ENCODE results near the gene CXXC4.

The CXXC4 gene

DNA sequence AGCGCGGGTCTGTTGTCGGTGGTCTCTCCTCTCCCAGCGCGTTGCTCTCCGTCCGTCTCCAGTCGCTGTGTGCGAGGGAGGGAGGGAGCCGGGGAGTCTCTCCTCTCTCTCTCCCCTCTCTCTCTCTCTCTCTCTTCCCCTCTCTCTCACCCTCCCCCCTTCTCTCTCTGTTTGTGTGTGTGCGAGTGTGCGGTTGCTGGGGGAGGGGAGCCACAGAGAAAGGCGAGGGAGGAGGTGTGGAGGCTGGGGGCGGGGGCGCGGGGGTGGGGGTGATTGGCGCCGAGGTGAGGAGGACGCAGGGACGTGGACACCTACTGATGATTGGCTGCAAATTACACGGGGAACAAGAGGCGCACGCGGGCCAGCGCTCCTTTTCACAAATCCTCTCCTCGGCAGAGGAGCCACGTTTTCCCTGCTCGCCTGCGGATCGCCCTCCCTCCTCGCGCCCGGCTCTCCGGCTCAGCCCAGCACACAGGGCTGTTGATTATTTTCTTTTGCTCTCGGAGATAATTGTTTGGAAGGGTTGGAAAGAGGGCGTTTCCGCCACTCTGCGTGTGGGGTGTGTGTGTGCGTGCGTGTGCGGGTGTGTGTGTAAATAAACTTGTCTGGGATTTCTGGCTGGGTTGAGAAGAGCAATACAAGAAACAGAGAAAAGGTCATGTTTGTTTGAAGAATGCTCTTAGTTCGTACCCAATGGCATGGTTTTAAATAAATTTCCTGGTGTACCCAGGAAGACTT lies at the start of gene CXXC4:
Gene CXXC4 (minus strand): TSS at position 73 of the 738 bp plus-strand sequence. CDS start 3,092 bp downstream, outside the sequence.
- no peak for FAIRE-seq

DNA sequence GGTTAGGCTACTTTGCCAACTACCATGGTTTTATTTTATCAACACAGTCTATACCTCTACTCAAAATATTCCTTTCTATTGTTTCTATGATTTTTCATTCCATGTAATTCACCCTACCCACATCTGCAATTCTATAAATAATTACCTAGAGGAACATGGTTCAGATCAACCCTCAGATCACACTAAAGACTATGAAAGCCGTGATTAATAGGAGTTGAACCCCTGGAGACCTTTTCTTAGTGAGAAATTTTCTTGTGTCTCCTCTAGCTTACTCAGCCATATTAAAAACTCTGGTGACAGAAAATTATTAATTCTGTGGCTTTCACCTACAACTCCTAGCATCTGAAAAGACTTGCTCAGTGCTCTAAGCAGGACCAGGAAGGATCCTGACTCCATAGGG lies 38.5 kb upstream of the CXXC4 start:
- FAIRE-seq, result no peak

DNA sequence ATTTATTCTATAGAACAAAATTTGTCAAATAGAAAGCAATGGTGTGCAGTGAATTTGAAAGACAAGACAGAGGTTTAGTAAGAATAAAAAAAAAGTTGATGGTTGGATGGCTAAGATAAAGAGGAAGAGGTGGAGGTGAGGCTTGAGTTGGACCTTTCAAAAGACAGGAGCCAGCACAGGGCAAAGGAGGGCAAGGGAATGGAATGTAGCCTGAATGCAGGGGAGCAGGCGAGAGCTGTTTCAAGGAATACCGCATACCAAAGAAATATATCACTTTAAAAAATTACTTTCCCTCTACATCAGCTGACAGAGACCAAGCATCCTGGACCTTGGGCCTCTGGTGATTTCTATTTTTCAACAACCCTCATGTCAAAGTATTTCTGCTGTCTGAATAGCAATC lies 38.0 kb upstream of the CXXC4 start:
- no peak for FAIRE-seq

DNA sequence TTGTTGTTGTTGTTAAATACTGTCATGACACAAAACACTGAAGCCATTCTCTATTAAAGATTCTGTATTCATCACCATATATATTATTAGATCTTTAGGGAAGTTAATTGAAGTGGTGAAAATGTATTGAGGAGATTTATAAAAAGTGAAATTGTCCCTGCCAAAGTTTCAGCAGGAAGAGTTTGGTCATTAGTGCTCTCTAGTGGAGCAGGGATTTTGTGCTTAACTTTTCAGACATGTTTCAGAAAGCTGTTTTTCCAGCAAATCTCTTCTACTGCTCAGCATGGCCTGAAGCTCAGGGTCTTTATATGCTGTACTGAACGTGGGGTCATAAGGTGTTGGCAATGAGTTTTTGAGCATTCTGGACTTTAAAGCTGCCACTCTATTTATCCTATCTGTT lies 36.7 kb upstream of the CXXC4 start:
- peak; percentile 15 for FAIRE-seq

DNA sequence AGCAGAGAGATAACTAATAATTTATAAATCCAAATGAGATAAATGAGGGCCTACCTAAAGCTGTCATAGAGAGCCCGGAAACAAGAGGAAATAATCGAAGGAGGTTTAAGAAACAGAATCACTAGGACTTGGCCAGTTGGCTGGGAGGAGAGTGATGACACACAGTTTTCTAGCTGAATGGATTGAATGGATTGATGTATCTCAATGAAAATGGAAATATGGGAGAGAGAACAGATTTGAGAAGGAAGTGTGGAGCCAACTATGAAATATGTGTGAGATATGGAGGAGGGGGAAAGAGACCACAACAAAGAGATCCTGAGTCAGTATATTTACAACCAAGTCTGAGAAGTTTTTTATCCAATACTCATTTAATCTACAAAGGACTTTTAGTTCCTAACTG lies 35.7 kb upstream of the CXXC4 start:
- FAIRE-seq, result no peak

DNA sequence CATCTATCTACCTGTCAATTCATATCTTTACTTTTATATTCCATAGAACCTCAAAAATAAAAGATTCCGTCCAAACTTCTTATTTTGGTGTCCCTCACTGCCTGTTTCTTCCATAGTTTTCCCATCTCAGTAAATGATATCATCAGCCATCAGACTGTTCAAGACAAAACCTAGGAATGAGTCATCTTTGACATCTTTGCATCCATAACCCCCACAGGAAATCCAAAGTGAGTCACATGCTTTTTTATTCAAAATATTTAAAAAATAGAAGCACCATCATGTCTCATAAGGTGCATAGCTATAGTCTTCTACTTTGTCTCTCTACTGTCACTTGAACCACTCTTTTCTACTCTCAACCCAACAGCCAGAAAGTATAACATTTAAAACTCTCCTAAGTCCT lies 29.9 kb upstream of the CXXC4 start:
- no peak for FAIRE-seq

DNA sequence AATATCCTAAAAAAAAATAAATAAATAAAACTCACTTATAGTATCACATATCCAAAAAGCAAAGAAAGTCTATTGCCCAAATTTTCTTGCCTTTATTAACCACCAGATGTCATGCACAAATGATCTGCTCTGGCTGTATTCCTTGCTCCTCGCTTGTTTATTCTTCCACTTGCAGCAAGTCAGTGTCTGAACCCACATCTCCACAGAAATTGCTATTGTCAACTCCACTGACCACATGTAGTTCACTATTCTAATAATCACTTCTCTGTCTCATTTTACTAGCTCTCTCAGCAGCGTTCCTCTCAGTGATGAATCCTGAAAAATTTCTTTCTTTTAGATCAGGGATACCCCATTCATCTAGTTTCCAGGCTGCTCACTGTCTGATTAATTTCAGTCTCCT lies 29.3 kb upstream of the CXXC4 start:
- no peak for FAIRE-seq

DNA sequence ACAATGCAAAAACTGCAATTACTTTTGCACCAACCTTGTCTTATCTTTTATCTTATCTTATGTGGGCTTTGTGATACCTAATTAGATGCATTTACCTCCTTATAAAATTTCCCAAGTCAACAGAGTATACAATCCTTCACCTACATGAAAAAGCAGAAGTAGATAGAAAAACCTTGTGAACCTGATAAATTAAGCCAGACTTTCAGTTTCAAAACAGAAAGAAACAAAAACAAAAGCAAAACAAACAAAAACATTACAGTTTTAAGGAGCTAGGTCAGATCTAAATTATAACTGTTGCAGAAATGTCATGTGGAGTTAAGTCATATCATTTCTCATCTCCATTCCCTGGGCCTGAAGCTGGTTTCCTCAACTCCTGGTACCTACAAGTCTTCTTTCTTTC lies 24.9 kb upstream of the CXXC4 start:
- FAIRE-seq, result no peak

DNA sequence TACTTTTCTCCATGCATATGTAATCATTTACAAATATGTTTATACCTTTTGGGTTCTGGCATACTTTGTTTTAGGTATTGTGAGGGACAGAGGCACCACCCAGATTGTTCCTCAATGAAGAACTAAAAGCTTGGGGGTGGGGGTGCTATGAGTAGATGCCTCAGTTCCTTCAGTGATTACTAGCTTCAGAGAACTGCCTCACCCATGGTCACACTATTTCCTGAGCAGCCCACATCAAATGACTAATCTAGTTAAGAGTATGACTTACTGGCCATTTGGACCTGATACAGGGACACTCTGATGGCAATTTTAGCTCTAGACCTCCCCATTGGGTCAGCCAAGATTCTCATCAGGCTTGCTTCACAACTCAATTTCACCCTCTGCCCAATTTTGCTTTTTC lies 22.2 kb upstream of the CXXC4 start:
- no peak for FAIRE-seq

DNA sequence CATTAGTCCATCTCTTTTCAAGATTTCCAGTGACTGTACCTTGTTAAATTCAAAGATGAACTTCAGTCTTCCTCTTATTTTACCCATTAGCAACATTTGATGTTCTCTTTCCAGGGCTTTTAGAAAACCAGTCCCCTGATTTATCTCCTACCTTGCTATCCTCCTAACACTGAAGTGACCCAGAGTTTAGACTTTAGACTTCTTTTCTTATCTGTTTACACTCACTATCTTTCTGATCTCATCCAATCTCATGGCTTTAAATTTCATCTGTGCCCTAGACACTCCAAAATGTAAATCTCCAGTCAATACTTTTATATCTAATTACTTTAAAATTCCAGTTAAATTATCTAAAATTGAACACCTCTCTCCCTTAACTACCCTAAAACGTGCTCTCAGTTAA lies 13.5 kb upstream of the CXXC4 start:
- FAIRE-seq, result no peak

DNA sequence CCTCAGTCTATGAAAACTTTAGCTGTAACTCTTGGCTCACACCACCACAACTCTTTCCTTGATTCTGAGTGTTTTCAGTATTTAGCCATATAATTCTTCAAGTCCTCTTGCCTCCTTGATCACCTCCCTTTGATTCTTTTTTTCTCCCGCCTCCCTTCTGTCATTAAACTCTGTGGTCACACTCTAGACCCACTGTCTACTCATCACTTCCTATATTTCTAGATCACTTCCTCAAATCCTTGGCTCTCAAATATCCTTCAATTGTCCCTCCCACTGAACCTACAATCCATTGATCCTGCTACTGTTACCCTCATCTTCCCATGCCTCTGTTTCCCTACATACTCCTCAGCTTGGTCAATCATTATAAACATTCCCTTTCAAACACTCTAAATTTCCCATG lies 12.4 kb upstream of the CXXC4 start:
- FAIRE-seq, result no peak

DNA sequence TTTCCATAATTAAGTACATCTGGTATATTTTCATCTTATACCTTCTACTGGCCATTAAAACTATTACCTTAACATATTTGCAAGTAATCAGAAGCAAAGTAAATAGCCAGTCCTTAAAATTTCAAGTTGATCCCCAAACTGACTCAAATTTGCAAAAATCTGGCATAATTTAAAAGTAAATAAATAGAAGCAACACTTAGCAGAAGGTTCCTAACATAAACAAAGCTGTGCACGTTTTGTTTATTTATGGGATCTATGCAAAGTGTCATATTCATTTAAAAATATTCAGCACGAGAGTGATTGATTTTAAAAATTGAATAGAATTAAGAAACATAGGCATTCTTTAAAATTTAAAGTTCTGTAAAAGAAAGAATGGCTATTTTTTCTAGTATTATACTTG lies 9.8 kb upstream of the CXXC4 start:
- FAIRE-seq, result no peak

DNA sequence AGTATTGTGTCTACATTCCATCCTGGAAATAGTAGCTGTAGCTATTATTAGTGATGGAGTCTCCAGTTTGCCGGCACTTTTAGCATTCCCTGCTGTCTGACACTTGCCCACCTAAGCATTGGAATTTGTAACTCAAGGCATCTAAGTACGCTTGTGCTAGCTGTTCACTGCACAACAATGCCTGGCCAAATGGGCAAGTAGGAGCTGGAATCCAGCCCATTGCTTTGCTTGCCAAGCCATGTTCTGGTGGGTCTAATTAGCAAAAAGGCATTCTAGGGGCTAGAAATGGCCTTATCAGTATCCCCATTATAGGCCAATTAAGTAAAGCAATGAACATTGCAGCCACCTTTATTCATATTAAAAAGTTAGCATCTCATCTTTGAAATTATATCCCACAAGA lies 7.8 kb upstream of the CXXC4 start:
- no peak for FAIRE-seq

DNA sequence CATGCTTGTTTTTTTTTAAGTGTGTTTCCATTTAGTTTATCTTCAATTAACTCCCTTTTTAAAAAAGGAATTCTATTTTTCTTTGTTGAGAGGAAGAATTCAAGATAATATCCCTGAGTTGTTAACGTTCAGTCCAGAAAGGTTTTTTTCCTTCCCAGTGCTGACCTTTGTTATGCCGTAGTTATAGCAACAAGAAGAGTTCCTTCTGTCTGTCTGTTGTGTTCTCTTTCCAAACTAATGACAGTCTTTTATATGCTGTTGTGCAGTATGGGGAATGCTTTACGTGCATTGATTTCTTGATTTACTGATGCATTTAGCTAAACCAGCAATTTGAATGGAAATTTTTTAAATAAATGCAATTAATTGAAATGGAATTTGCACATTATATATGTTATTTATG lies 6.6 kb upstream of the CXXC4 start:
- FAIRE-seq, result no peak

DNA sequence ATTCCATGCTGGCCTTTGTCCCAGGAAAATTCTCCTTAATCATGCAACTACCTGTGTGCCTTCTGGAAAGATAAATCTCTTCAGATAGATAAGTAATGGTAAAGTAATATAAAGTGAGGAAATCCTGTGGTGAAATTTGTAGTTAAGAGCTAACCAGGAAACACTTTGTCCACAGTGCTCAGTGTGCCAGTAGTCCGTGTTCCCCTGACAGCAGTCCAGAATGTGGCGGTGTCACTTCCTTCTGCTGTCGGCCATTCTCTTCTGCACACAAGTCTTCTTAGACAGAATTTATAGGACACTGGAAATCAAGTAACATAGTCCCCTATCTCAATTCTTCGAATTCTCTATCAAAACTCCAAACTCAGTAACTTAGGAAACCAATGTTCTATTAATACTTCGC lies 5.7 kb upstream of the CXXC4 start:
- FAIRE-seq, result no peak

DNA sequence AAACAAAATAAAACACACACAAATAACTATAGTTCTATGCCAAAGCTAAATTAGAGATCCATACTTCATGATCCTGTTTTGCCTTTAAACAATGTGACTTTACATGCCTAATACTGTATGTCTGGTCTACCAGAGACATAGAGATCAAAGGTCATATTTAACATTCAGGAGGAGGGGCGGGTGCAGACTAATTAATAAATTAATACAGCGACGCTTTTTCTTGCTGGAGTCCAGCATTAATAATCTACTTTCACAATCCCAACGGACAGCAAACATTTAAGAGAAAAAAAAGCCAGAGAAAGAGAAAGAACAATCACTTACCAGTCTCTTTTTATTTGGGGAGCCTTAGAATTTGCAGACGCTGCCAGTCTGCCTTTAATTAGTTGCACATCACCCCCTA lies 509 bp downstream of the CXXC4 start:
- FAIRE-seq, result no peak

DNA sequence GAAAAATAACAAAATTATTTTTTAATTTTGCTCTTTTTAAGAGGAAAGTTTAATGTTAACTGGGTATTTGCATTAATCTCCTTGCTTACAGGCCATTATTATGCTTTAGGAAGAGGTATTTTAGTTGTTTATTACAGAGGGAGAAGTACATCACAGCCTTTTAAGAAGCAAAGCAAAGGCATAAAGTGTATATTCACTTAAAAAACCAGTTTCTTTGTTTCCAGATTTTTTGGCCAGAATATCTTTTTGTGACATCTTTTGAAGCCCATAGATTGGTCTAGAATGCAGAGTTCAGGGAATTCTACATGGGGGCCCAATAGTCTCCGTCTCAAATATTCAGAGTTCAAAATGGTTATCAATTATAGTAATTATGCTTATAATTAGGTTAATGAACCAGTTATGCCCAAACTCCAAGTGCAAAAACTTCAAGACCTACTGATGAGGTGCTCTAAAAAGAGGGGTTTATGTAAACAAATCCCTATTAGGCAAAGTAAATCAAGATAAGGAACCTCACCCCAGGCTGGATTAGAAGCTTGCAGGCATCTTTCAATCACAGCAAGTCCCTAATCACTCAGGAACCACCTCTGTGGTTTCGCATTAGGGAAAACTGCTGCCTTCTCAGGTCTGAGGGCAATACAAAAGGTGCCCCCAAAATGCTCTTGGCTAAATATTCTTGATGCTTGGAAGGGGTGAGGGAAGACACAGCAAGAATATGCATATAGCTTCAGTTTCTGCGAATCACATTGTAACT lies 1.4 kb downstream of the CXXC4 start:
- no peak for FAIRE-seq

DNA sequence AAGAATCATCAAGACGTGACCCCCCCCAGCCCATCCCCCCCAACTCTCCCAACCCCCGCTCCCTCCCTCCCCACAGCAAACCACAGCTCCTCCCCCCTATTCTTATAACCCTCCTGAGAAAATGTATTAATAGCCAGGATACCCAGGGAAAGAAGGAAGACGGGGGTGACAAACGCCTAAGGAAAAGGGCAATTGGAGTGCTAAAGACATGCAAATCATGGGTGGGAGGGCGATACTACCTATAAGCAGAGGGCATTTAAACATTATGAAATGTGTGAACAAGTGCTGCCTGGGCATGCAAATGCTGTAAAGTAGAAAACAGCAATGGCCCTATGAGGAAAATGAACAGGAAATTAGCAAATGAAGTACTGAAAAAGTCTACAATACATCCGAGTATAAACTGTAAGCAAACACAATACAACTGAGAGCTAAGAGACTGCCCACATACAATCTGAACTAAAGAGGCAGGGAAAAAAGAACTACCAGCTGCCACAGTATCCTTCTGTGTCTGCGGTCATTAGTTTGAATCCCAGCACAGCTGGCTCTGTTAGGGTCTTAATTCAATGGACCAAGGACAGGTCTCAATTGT lies 2.4 kb downstream of the CXXC4 start:
- no peak for FAIRE-seq

DNA sequence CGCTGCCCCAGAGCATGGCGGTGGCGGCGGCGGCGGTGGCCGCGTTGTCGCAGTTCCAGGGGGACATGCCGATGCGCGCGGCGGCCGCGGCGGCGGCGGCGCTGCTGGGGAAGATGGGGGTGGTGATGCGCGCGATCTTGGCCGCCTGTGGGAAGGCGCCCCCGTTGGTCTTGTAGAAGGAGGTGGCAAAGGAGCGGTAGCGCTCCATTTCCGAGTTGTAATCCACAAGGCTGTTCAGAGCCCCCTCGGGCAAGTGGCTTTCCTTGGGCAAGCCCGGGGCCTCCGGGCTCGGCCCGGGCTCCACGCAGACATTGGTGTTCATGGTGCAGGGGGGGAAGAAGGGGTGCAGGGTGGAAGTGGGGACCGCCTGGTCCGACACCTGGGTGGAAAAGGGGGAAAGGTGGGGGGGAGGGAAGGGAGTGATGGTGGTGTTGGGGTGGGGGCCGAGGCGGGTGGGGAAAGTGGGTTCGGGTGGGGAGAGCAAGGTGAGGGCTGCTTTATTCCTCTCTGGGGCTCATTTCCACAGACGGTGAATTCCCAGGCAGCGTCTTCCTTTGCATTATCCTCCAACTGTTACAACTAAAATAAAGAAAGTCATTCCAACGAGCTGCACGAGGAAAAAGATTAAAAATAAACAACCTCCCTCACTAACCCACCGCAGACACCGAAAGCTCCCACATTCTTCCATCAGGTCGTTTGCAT lies 3.1 kb downstream of the CXXC4 start:
- FAIRE-seq, result no peak

DNA sequence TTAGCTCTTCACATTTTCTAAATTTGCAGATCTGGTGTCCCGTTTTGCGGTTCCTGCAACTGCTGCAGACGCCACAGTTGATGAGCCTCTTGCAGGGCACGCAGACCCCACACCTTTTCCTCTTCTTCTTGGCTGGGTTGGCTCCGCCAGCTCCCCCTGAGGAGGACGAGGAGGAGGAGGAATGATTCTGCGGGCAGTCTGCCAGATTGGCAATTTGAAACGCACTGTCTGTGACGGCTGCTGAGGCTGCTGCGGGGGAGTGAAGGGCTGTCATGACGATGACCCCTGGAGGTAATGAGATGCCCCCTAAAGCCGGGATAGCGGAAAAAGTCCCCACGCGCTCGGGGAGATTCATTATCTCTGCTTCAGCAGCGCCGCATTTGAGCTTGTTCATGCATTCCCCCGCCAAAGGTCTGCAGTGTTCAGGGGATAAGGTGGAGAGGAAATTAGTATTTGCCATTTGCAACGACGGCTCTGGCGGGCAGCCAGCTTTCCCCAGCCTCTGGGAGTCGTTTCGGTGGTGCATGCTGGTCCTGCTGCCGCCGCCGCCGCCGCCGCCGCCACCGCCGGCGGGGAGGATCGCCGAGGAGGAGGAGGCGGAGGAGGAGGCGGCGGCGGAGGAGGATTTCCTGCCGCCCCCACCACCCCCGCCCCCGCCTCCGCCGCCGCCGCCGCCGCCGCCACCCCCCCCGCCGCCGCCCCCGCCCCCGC lies 3.8 kb downstream of the CXXC4 start:
- no peak for FAIRE-seq

DNA sequence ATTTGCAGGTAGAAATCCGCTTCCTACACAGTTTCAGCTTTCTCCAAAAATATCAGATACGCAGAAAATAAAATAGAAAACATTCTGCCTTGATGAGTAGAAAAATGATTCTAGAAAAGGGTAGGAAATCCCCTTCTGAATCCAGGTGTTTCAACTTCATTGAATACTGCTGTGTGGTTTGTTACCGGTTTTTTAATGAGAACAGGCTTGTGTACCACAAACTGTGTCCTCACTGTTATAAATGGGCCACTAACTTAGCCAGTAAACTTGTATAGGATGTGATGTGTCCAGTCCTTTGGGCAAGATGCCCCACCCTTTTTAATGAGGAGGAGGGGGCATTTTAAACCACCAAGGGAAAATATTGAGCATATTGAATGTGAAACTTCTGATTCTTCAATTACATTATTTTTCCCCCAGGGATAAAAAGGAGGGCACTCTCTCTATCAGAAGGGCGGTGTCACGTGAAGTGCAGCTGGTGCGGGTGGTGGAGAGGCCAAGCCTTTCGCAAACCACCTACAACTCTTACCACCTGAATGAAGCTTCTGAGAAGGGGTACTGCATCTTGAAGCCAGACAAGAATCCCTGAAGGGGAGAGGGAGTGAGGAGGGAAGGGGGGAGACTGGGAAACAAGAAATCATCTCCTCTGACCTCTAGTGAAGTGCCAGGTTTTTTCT lies 4.5 kb downstream of the CXXC4 start:
- FAIRE-seq, result no peak

DNA sequence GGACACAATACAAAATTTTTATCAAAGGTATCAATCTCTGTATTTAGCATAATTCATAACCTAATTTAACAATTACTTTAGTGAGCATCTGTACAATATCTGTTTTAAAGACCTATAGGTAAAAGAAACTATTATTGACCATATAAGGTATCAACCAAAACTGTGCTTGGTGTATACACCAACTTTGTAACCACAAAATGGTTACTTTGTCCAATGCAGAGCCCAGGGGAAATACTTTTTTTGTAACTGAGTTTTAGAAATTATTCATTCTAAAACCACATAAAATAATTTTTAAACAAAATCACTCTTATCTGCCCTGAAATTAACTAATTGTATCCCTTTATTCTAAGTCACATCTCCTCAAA lies 5.0 kb downstream of the CXXC4 start:
- FAIRE-seq, result peak; percentile 25

DNA sequence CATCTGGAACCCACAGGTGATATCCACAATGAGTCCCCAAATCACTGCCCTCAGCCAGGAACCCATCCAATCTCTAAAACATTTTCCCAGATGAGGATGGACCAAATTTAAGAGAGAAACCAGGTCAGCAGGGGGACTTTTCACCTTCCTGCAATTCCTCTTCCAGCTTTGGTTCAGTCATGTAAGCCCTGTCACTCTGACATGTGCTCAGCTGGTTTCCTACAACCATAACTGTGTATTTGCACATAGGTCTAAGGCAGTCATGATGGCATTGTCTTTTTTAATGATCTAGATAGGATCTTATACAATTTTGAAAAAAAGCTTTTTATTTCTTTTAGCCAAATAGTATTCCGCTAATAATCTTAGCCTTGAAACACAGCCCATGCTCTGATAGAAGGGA lies 6.5 kb downstream of the CXXC4 start:
- no peak for FAIRE-seq

Measured in G401.6 (cell line).